Cardiac muscle cell (in vitro differentiated cells and primary cell): ENCODE measurements around the gene RIMBP2. TPM values are rescaled to one million over a fixed set of nuclear protein-coding genes. Genes with fewer than 3 reads are reported as not detected.

Experiments used
- DNase-seq, 2 donors: peaks; one replicate each; pipeline versions ENCODE4 v3.0.0 to v3.0.0-alpha.2; 2010 to 2017; ENCODE audit warnings: low read depth in 1 of 2, low spot score in 1 of 2
- H3K27ac ChIP-seq: fragments of 200-600 bp; sonication (generic); 2 replicates; pipeline ENCODE4 v1.5.1; 2016
- H3K27me3 ChIP-seq: fragments of 200-600 bp; sonication (generic); 2 replicates; pipeline ENCODE4 v1.6.0; 2016; ENCODE audit warnings: control low read depth
- H3K36me3 ChIP-seq: fragments of 200-600 bp; sonication (generic); 2 replicates; pipeline ENCODE4 v1.5.1; 2016; ENCODE audit warnings: control low read depth
- H3K4me1 ChIP-seq: fragments of 200-600 bp; sonication (generic); 2 replicates; pipeline ENCODE4 v1.8.1; 2017; ENCODE audit warnings: low read depth, mild to moderate bottlenecking, mixed run types
- H3K4me3 ChIP-seq: fragments of 200-600 bp; sonication (generic); 2 replicates; pipeline ENCODE4 v1.5.1; 2016; ENCODE audit warnings: mild to moderate bottlenecking
- H3K9me3 ChIP-seq: fragments of 200-600 bp; sonication (generic); 2 replicates; pipeline ENCODE4 v1.5.1; 2017; ENCODE audit warnings: low read depth, mild to moderate bottlenecking, control low read depth
- polyA plus RNA-seq: library from polyadenylated mRNA; unstranded; fragments of >200 nt; fragmentation: Nextera tagmentation; extraction: Ambion mirVana; gene quantifications from 2 replicates; pipeline ENCODE4 v1.2.1, GENCODE V29; 2016
- total RNA-seq: library from RNA; depleted of rRNA; stranded (reverse); fragments of >200 nt; gene quantifications from 2 replicates; pipeline ENCODE4 v1.2.3, GENCODE V29; 2016
- TF ChIP-seq, protein P1 (sequence below): IDR thresholded peaks from 2 replicates; pipeline ENCODE4 v1.5.1; 2012; ENCODE audit warnings: low read depth, mild to moderate bottlenecking, low read length

RIMBP2 gene
- total and polyA plus RNA-seq, 2 experiments from 2014 or later, result 2.6 to 10.5 TPM

DNA sequence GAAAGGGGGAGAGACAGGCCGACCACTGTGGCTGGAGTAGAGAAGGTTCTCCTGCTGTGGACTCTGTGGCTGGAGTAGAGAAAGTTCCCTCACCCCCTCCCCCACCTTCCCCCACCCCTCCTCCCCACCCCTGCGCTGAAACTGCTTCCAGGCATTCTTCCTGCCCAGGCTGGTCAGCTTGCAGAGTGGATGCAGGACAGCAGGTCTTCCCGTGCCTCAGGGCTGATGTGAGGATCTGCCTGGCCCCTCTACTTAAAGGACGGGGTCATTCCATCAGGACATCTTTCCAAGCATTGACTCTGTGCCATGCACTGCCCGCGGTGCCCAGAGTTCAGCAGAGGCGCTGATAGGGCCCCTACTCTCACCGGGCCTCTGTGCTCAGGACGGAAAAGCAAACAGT is 13.2 kb upstream of the RIMBP2 start:
- no peaks in the 10 kb centered on the region for H3K9me3 ChIP-seq
- TF ChIP-seq, protein P1, sequence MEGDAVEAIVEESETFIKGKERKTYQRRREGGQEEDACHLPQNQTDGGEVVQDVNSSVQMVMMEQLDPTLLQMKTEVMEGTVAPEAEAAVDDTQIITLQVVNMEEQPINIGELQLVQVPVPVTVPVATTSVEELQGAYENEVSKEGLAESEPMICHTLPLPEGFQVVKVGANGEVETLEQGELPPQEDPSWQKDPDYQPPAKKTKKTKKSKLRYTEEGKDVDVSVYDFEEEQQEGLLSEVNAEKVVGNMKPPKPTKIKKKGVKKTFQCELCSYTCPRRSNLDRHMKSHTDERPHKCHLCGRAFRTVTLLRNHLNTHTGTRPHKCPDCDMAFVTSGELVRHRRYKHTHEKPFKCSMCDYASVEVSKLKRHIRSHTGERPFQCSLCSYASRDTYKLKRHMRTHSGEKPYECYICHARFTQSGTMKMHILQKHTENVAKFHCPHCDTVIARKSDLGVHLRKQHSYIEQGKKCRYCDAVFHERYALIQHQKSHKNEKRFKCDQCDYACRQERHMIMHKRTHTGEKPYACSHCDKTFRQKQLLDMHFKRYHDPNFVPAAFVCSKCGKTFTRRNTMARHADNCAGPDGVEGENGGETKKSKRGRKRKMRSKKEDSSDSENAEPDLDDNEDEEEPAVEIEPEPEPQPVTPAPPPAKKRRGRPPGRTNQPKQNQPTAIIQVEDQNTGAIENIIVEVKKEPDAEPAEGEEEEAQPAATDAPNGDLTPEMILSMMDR, result no peak
- DNase-seq, result no peak

DNA sequence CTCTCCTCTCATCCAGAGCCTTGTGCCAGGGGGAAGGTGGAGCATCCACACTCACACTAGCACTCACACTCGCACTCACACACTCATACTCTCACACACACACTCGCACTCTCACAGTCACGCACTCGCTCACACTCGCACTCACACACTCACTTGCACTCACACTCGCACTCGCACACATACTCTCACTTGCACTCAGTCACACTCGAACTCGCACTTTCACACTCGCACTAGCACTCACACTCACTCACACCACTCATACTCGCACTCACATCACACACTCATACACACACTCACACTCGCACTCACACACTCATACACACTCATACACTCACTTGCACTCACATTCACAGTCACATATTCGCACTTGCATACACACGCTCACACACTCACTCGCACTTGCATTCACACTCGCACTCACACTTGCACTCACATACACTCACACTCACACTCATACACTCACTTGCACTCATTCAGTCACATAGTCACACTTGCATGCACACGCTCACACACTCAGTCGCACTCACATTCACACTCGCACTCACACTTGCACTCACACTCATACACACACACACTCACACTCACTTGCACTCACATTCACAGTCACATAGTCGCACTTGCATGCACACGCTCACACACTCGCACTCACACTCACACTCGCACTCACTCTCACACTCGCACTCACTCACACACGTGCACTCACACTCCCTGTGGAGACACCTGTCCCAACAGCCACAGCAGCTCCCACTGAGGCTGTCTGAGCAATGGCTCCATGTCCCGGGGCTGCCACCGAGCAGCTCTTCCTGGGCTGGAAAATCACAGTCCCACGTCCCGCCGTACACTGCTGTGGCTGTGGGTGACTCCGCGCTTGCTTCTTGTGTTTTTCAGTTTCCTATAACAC is 12.3 kb upstream of the RIMBP2 start:
- no peak for DNase-seq
- Histone ChIP-seq H3K4me3 (no peak overlapping the region), H3K4me1 (no peaks in the 10 kb centered on the region), H3K27ac (no peak overlapping the region), H3K36me3 (no peaks in the 10 kb centered on the region), H3K27me3 (no peaks in the 10 kb centered on the region), H3K9me3 (no peaks in the 10 kb centered on the region)
- TF ChIP-seq, protein P1, result no peak

More for the DNA sequence above, 13.2 kb upstream of the RIMBP2 start:
- H3K4me3 ChIP-seq, result no peak overlapping the region
- H3K4me1 ChIP-seq, result no peaks in the 10 kb centered on the region
- no peak overlapping the region for H3K27ac ChIP-seq
- no peaks in the 10 kb centered on the region for H3K27me3 ChIP-seq
- no peaks in the 10 kb centered on the region for H3K36me3 ChIP-seq

DNA sequence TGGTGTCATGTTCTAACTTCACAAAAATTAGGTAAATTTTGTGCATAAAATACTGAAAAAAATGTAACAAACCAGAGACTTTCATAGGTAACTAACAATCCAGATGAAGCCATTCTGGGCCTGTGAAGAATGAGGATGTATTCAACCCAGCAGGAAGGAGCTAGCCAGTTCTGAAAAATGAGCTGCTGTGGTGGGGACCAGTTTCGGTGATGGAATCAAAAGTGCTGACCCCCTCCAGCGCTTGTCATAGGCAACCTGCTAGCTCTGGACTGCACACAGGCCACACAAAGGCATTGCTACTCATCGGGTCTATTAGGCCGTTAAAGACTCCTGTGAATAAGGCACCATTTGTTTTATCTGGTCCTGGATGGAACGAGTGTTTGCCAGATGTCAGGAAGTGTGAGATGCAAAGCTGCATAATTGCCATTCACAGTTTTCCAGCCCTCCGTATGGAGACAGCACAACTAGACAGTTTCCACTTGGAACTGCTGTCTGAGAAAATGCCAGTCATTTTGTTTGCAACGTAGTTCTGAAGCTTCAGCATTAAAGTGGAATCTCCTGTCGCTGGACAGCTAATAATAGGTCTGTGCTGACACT is 3.3 kb upstream of the RIMBP2 start:
- peaks cover 15% of the 10 kb centered on the region for H3K27me3 ChIP-seq

DNA sequence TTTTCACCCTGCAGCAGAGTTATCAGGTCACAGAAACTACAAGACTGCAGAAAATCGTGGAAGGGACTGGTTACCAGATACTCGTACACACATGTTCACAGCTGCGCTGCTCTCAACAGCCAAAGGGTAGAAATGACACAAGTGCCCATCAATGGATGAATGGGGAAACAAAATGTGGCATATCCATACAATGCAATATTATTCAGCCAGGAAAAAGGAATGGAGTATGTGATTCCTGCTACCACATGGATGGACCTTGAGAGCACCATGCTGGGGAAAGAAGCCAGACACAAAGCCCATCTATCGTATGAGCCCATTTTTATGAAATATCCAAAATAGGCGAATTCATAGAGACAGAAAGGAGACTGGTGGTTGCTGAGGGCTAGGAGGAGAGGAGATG is 1.7 kb upstream of the RIMBP2 start:
- peaks cover 30% of the 10 kb centered on the region for H3K27me3 ChIP-seq
- no peak overlapping the region for H3K4me3 ChIP-seq
- H3K9me3 ChIP-seq, result no peaks in the 10 kb centered on the region
- peaks cover 6% of the 10 kb centered on the region for H3K4me1 ChIP-seq
- DNase-seq, result no peak
- TF ChIP-seq, protein P1, result no peak
- no peak overlapping the region for H3K27ac ChIP-seq
- H3K36me3 ChIP-seq, result no peaks in the 10 kb centered on the region

More for the DNA sequence above, 3.3 kb upstream of the RIMBP2 start:
- Histone ChIP-seq H3K27ac (no peak overlapping the region), H3K36me3 (no peaks in the 10 kb centered on the region), H3K9me3 (no peaks in the 10 kb centered on the region), H3K4me3 (no peak overlapping the region), H3K4me1 (peaks cover 4% of the 10 kb centered on the region)
- DNase-seq, result peak in 1 of 2 donors; percentile 37
- TF ChIP-seq, protein P1, result no peak

DNA sequence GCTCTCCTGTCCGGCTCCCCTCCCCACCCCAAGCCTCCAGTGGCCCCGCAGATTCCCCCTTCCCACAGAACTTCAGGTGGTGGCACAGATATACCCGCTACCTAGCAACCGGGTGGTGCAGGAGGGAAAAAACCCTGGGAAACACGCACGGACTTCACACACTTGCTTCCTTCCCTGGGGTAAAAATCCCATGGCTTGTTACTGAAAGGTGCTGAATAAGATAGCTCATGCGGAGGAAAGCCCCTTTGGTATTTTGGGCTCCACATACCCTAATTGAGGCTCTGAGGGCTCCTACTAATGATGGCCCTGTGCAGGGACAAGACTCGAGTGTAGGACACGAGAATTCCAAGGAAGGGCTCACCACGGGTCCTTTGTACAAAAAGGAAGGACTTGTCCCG is 869 bp upstream of the RIMBP2 start:
- TF ChIP-seq, protein P1, result no peak
- DNase-seq, result no peak
- Histone ChIP-seq H3K36me3 (no peaks in the 10 kb centered on the region), H3K4me3 (peak overlapping the region; percentile 33), H3K9me3 (no peaks in the 10 kb centered on the region), H3K4me1 (peaks cover 6% of the 10 kb centered on the region), H3K27ac (no peak overlapping the region), H3K27me3 (peaks cover 37% of the 10 kb centered on the region)
